ENCODE measurements around the gene SEL1L3. TPM values are rescaled to one million over a fixed set of nuclear protein-coding genes. Genes with fewer than 3 reads are reported as not detected.

The SEL1L3 gene
- total RNA-seq, 1 donor from 2014 or later = 3.9 TPM

- DNase-seq (ENCODE audit: missing footprints) (no peak), ATAC-seq (no peak)
- intact Hi-C loops (cut with DNase I) = no loop called here
Observed at GRCh38 chr4:25775166-25775565, 87.6 kb downstream of the SEL1L3 start.

GRCh38 chr4:25773358-25773757 lies 89.4 kb downstream of the SEL1L3 start:
- intact Hi-C loops (cut with DNase I) = no loop called here
- DNase-seq (ENCODE audit: missing footprints) (no peak), ATAC-seq (no peak)

GRCh38 chr4:25771672-25772071 lies 91.1 kb downstream of the SEL1L3 start:
- DNase-seq (ENCODE audit: missing footprints) (no peak), ATAC-seq (no peak)
- intact Hi-C loops (cut with DNase I) = no loop called here

- ATAC-seq = no peak
- intact Hi-C loops (cut with DNase I) = no loop called here
- DNase-seq (ENCODE audit: missing footprints) = no peak
Observed at GRCh38 chr4:25770847-25771246, 91.9 kb downstream of the SEL1L3 start.

- intact Hi-C loops (cut with DNase I) = no loop called here
- peak; percentile 88 for ATAC-seq
- DNase-seq (ENCODE audit: missing footprints) = no peak
Observed at GRCh38 chr4:25769251-25769650, 93.5 kb downstream of the SEL1L3 start.

GRCh38 chr4:25767877-25768725 lies 94.7 kb downstream of the SEL1L3 start:
- peak; percentile 81 for ATAC-seq
- intact Hi-C loops (cut with DNase I) = loop anchor here (1.0 kb wide), 1 partner anchor 328 kb away; no protein-coding TSS in a partner anchor
- no peak for DNase-seq (ENCODE audit: missing footprints)

- intact Hi-C loops (cut with DNase I) = no loop called here
- no peak for ATAC-seq
- no peak for DNase-seq (ENCODE audit: missing footprints)
Observed at GRCh38 chr4:25760518-25761157, 102.2 kb downstream of the SEL1L3 start.

GRCh38 chr4:25760048-25760447 lies 102.7 kb downstream of the SEL1L3 start:
- ATAC-seq (no peak), DNase-seq (ENCODE audit: missing footprints) (no peak)
- intact Hi-C loops (cut with DNase I) = no loop called here

- no peak for ATAC-seq
- no peak for DNase-seq (ENCODE audit: missing footprints)
- intact Hi-C loops (cut with DNase I) = no loop called here
Observed at GRCh38 chr4:25759101-25759500, 103.7 kb downstream of the SEL1L3 start.

GRCh38 chr4:25757452-25757851 lies 105.3 kb downstream of the SEL1L3 start:
- intact Hi-C loops (cut with DNase I) = no loop called here
- DNase-seq (ENCODE audit: missing footprints) = no peak
- ATAC-seq = no peak

GRCh38 chr4:25756503-25756902 lies 106.3 kb downstream of the SEL1L3 start:
- no peak for ATAC-seq
- intact Hi-C loops (cut with DNase I) = no loop called here
- DNase-seq (ENCODE audit: missing footprints) = no peak

- no peak for DNase-seq (ENCODE audit: missing footprints)
- intact Hi-C loops (cut with DNase I) = no loop called here
- no peak for ATAC-seq
Observed at GRCh38 chr4:25755911-25756310, 106.9 kb downstream of the SEL1L3 start.

- intact Hi-C loops (cut with DNase I) = no loop called here
- DNase-seq (ENCODE audit: missing footprints) (no peak), ATAC-seq (no peak)
Observed at GRCh38 chr4:25753239-25753638, 109.5 kb downstream of the SEL1L3 start.

GRCh38 chr4:25750874-25751273 lies 111.9 kb downstream of the SEL1L3 start:
- DNase-seq (ENCODE audit: missing footprints) (no peak), ATAC-seq (no peak)
- intact Hi-C loops (cut with DNase I) = no loop called here

- no peak for ATAC-seq
- no peak for DNase-seq (ENCODE audit: missing footprints)
- intact Hi-C loops (cut with DNase I) = no loop called here
Observed at GRCh38 chr4:25749150-25749794, 113.5 kb downstream of the SEL1L3 start.

GRCh38 chr4:25743971-25744370 lies 118.8 kb downstream of the SEL1L3 start:
- ATAC-seq (no peak), DNase-seq (ENCODE audit: missing footprints) (no peak)
- intact Hi-C loops (cut with DNase I) = no loop called here

GRCh38 chr4:25729564-25729963 lies 133.2 kb downstream of the SEL1L3 start:
- no peak for ATAC-seq
- intact Hi-C loops (cut with DNase I) = no loop called here
- DNase-seq (ENCODE audit: missing footprints) = no peak

- ATAC-seq (no peak), DNase-seq (ENCODE audit: missing footprints) (no peak)
- intact Hi-C loops (cut with DNase I) = no loop called here
Observed at GRCh38 chr4:25728886-25729285, 133.9 kb downstream of the SEL1L3 start.

GRCh38 chr4:25727711-25728493 lies 134.9 kb downstream of the SEL1L3 start:
- intact Hi-C loops (cut with DNase I) = no loop called here
- DNase-seq (ENCODE audit: missing footprints) (no peak), ATAC-seq (no peak)
